Breast epithelium (tissue), 4 donors: ENCODE measurements around the gene TSNAX. TPM values are rescaled to one million over a fixed set of nuclear protein-coding genes. Genes with fewer than 3 reads are reported as not detected.
"Not testable (repeated sequence)": the region's sequence is repeated elsewhere in the genome, so short reads cannot be mapped to it uniquely, and the experiment has no call there.

ENCODE experiments used
- DNase-seq, 2 donors: peaks; one replicate each; pipeline ENCODE4 v3.0.0-alpha.2; 2019; ENCODE audit warnings: low spot score in 2 of 2
- H3K27ac ChIP-seq, 2 donors: fragments of 200-600 bp; sonication (generic) in 1 of 2; one replicate each; pipeline ENCODE4 v1.5.1; 2016 to 2019; ENCODE audit warnings: mild to moderate bottlenecking in 1 of 2
- H3K27me3 ChIP-seq, 2 donors: fragments of 200-600 bp; sonication (generic) in 1 of 2; one replicate each; pipeline versions ENCODE4 v1.5.1 to v1.6.0; 2017 to 2019; ENCODE audit warnings: control low read depth in 1 of 2, mild to moderate bottlenecking in 1 of 2
- H3K36me3 ChIP-seq: fragments of 200-600 bp; one replicate; pipeline ENCODE4 v1.5.1; 2019
- H3K4me1 ChIP-seq, 2 donors: fragments of 200-600 bp; sonication (generic); one replicate each; pipeline ENCODE4 v1.5.1; 2016 to 2019; ENCODE audit warnings: control low read depth in 1 of 2
- H3K4me3 ChIP-seq, 3 donors: fragments of 200-600 bp; sonication (generic); 1 replicate in 2 of 3; 2 replicates in 1 of 3; pipeline ENCODE4 v1.5.1; 2016 to 2019; ENCODE audit warnings: mild to moderate bottlenecking in 3 of 3, moderate library complexity in 2 of 3
- H3K9me3 ChIP-seq, 2 donors: fragments of 200-600 bp; sonication (generic) in 1 of 2; one replicate each; pipeline ENCODE4 v1.5.1; 2016 to 2019; ENCODE audit warnings: control low read depth in 1 of 2
- CTCF ChIP-seq, 3 donors: fragments of 450-650 bp; IDR thresholded peaks; one replicate each; pipeline ENCODE4 v1.5.1; 2016 to 2017; ENCODE audit warnings: antibody characterized with exemption in 3 of 3, mild to moderate bottlenecking in 3 of 3, moderate library complexity in 3 of 3
- POLR2A ChIP-seq: fragments of 450-650 bp; IDR thresholded peaks from one replicate; pipeline ENCODE4 v1.6.1; 2016; ENCODE audit warnings: antibody characterized with exemption, mild to moderate bottlenecking, moderate library complexity
- POLR2AphosphoS5 ChIP-seq, 3 donors: sonication (generic); formaldehyde crosslinking; IDR thresholded peaks; one replicate each; pipeline ENCODE4 v1.6.1; 2017; ENCODE audit warnings: antibody characterized with exemption in 3 of 3
- intact Hi-C: fragments of 100-400 bp; cut with DNase I; formaldehyde crosslinking; loops from one replicate; pipeline ENCODE4 v1.15.1; 2023; ENCODE audit warnings: low total_unique reads
- total RNA-seq, 3 donors: library from RNA; depleted of rRNA; stranded (reverse); fragments of >200 nt; gene quantifications; one replicate each; pipeline ENCODE4 v1.1.0, GENCODE V29; 2016

Gene TSNAX
- total RNA-seq, 3 donors from 2014 or later = 26.9 to 35.6 (median 28.2) TPM

GRCh38 chr1:231592809-231593208, 64.3 kb downstream of the TSNAX start:
- TF ChIP-seq CTCF (IDR thresholded peaks at IDR 0.05) (no peak), POLR2AphosphoS5 (IDR thresholded peaks at IDR 0.05) (no peak)
- Histone ChIP-seq H3K4me1 (no peaks in the 10 kb centered on the region), H3K27me3 (no peaks in the 10 kb centered on the region), H3K9me3 (no peaks in the 10 kb centered on the region), H3K4me3 (no peak overlapping the region), H3K27ac (no peak overlapping the region), H3K36me3 (no peaks in the 10 kb centered on the region)
- intact Hi-C loops = loop anchor here (10.0 kb wide), 1 partner anchor 238 kb away; no protein-coding TSS in a partner anchor
- no peak for DNase-seq

DNA sequence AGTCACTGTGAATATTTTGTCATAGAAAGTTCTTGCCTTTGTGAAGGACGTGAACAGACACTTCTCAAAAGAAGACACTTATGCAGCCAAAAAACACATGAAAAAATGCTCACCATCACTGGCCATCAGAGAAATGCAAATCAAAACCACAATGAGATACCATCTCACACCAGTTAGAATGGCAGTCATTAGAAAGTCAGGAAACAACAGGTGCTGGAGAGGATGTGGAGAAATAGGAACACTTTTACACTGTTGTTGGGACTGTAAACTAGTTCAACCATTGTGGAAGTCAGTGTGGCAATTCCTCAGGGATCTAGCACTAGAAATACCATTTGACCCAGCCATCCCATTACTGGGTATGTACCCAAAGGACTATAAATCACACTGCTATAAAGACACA, 64.8 kb downstream of the TSNAX start:
- intact Hi-C loops = loop anchor here (10.0 kb wide), 1 partner anchor 238 kb away; no protein-coding TSS in a partner anchor
- not testable (repeated sequence) for H3K27ac ChIP-seq, H3K4me3 ChIP-seq, H3K36me3 ChIP-seq, DNase-seq, H3K9me3 ChIP-seq, H3K4me1 ChIP-seq, H3K27me3 ChIP-seq

DNA sequence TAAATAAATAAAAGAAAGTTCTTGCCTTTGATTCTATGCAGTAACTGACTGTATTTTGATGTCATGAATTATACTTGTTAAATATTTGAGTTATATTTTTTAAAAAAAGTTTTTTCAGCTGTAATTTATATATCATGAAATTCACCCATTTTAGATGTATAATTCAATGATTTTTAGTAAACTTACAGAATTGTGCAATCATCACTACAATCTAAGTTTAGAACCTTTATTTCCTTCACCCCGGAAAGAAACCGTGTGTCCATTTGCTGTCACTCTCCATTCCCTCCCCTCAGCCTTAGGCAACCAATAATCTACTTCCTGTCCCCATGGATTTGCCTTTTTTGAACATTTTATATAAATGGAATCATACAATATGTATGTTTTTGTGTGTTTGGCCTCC, 65.7 kb downstream of the TSNAX start:
- no peak overlapping the region for H3K4me3 ChIP-seq
- H3K27ac ChIP-seq = no peak overlapping the region
- no peaks in the 10 kb centered on the region for H3K4me1 ChIP-seq
- intact Hi-C loops = loop anchor here (10.0 kb wide), 1 partner anchor 239 kb away; no protein-coding TSS in a partner anchor
- no peaks in the 10 kb centered on the region for H3K27me3 ChIP-seq
- DNase-seq = no peak
- TF ChIP-seq POLR2AphosphoS5 (IDR thresholded peaks at IDR 0.05) = no peak
- no peak for TF ChIP-seq POLR2A
- TF ChIP-seq CTCF (IDR thresholded peaks at IDR 0.05) = no peak
- no peaks in the 10 kb centered on the region for H3K36me3 ChIP-seq
- H3K9me3 ChIP-seq = no peaks in the 10 kb centered on the region

DNA sequence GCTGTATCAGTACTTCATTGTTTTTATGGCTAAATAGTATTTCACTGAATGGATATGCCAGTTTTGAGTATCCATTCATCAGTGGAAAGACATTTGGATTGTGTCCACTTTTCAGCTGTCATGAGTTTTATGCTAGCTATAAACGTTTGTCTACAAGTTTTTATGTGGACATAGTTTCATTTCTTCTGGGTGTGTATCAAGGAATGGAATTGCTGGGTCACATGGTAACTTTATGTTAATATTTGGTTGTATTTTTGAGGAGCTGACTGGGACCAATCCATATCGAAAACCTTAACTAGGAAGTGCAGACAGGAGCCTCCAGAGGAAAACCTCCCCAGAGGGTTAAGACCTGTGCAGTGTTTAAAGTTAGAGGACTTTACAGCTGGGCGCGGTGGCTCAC, 66.3 kb downstream of the TSNAX start:
- Histone ChIP-seq H3K4me1 (no peaks in the 10 kb centered on the region), H3K27ac (no peak overlapping the region), H3K27me3 (no peaks in the 10 kb centered on the region), H3K4me3 (no peak overlapping the region), H3K9me3 (no peaks in the 10 kb centered on the region), H3K36me3 (no peaks in the 10 kb centered on the region)
- intact Hi-C loops = loop anchor here (10.0 kb wide), 1 partner anchor 240 kb away; no protein-coding TSS in a partner anchor
- TF ChIP-seq POLR2A (no peak), POLR2AphosphoS5 (IDR thresholded peaks at IDR 0.05) (no peak), CTCF (IDR thresholded peaks at IDR 0.05) (no peak)
- DNase-seq = no peak

GRCh38 chr1:231596337-231596791, 67.9 kb downstream of the TSNAX start:
- no peaks in the 10 kb centered on the region for H3K36me3 ChIP-seq
- H3K27me3 ChIP-seq = no peaks in the 10 kb centered on the region
- intact Hi-C loops = loop anchor here (10.0 kb wide), 1 partner anchor 242 kb away; no protein-coding TSS in a partner anchor
- H3K9me3 ChIP-seq = no peaks in the 10 kb centered on the region
- TF ChIP-seq POLR2AphosphoS5 (IDR thresholded peaks at IDR 0.05) = no peak
- TF ChIP-seq CTCF (IDR thresholded peaks at IDR 0.05) = no peak
- no peak for TF ChIP-seq POLR2A
- H3K27ac ChIP-seq = peak overlapping the region in 1 of 2 donors; percentile 48
- no peak overlapping the region for H3K4me3 ChIP-seq
- H3K4me1 ChIP-seq = no peaks in the 10 kb centered on the region
- DNase-seq = no peak

DNA sequence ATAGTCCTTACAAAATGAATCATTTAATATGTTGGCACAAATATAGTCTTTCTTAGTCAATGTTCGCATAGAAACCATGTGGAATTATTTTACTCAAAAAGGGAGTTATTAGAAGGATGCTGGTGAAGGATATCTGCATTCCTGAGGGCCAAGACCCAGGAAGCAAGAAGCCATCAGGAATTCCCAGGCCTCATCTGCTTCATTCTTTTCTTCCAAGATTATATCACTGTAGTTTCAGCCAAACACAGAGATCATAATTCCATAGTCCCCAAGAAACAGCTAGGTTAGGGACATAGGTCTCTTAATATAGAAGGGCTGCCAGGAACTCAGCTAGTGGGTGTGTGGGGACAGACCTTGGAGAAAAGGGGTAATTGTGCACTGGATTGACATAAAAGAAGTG, 69.5 kb downstream of the TSNAX start:
- TF ChIP-seq POLR2A (no peak), CTCF (IDR thresholded peaks at IDR 0.05) (no peak), POLR2AphosphoS5 (IDR thresholded peaks at IDR 0.05) (no peak)
- H3K9me3 ChIP-seq = no peaks in the 10 kb centered on the region
- no peaks in the 10 kb centered on the region for H3K36me3 ChIP-seq
- intact Hi-C loops = loop anchor here (10.0 kb wide), 1 partner anchor 243 kb away; no protein-coding TSS in a partner anchor
- no peaks in the 10 kb centered on the region for H3K4me1 ChIP-seq
- DNase-seq = no peak
- H3K27ac ChIP-seq = no peak overlapping the region
- H3K27me3 ChIP-seq = no peaks in the 10 kb centered on the region
- no peak overlapping the region for H3K4me3 ChIP-seq
